Spleen (tissue), 7 donors: ENCODE data around the gene RGL1.

Experiments used
- CTCF ChIP-seq, 11 experiments: fragments of 200-600 bp in 7 of 11; fragments of 450-650 bp in 4 of 11; sonication (generic) in 4 of 11; IDR thresholded peaks in 8 of 11; conservative IDR thresholded peaks in 3 of 11; 1 replicate in 7 of 11; 2 replicates in 4 of 11; pipeline versions ENCODE4 v1.4.0 to v1.8.0; 2016 to 2021; ENCODE audit warnings: antibody characterized with exemption in 11 of 11, inconsistent platforms in 4 of 11, mild to moderate bottlenecking in 1 of 11
- POLR2A ChIP-seq, 3 donors: fragments of 450-650 bp; IDR thresholded peaks; one replicate each; pipeline ENCODE4 v1.5.1; 2017; ENCODE audit warnings: antibody characterized with exemption in 3 of 3, mild to moderate bottlenecking in 1 of 3
- POLR2AphosphoS5 ChIP-seq, 3 donors: sonication (generic); formaldehyde crosslinking; IDR thresholded peaks; one replicate each; pipeline ENCODE4 v1.5.1; 2017; ENCODE audit warnings: antibody characterized with exemption in 3 of 3
- donor health status: DM: no; HTN: no; CAD: no; lungs with moderate emphysema.
- donor health status: DM: no; HTN: no; CAD: no.
- donor health status: DM: no; HTN: no; CAD: no.

- TF ChIP-seq CTCF (IDR thresholded peaks at IDR 0.05 in 8 of 11, conservative IDR thresholded peaks at IDR 0.05 in 3 of 11) (no peak), POLR2AphosphoS5 (IDR thresholded peaks at IDR 0.05) (no peak), POLR2A (IDR thresholded peaks at IDR 0.05) (no peak)
These were observed 54.2 kb downstream of the RGL1 start for GRCh38 chr1:183859119-183859518.
